Measurements from ENCODE around the gene ZFYVE21. TPM values are rescaled to one million over a fixed set of nuclear protein-coding genes. Genes with fewer than 3 reads are reported as not detected.

ZFYVE21 gene
- total RNA-seq, 1 experiment from 2014 or later, result 66.2 TPM

DNA sequence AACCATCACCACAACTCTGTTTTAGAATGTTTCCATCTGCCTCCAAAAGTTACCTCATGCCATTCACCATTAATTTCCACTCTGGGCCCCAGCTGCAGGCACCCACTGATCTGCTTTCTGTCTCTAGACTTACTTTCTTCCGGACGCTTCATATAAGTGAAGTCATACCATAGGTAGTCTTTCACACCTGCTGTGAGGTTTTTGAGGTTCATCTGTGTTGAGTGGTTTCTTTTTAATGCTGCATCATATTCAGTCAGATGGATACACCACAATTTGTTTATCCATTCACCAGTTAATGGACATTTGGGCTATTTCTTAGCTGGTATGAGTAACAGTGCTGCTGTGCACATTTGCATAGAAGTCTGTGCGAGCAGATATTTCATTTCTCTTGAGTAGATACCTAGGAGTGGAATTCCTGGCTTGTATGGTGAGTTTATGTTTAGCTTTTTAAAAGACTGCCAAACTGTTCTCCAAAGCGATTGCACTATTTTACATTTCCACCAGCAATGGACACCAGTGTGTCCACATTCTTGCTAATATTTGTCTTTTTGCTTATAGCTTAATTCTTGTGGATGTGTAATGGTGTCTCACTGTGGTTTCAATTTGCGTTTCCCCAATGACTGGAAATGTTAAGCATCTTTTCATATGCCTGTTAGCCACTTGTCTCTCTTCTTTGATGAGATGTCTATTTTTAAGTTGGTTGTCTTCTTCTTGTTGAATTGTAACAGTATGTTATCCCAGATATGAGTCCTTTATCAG, 48.3 kb downstream of the ZFYVE21 start:
- CTCF ChIA-PET, result no interaction called here
- no peaks in the 10 kb centered on the region for H3K9me3 ChIP-seq
- Mint-ChIP-seq H3K36me3 (ENCODE audit: insufficient read depth, unreplicated experiment) (peaks cover 13% of the 10 kb centered on the region), H3K4me3 (ENCODE audit: unreplicated experiment) (no peak overlapping the region), H3K27me3 (ENCODE audit: insufficient read depth, unreplicated experiment) (no peaks in the 10 kb centered on the region), H3K9me3 (ENCODE audit: unreplicated experiment) (no peaks in the 10 kb centered on the region), H3K4me1 (ENCODE audit: low read depth, unreplicated experiment) (peaks cover 11% of the 10 kb centered on the region), H3K27ac (ENCODE audit: unreplicated experiment) (no peak overlapping the region)
- no peak overlapping the region for H3K4me3 ChIP-seq (ENCODE audit: low read depth, low read length)
- BruUV-seq (replicated peaks), result no TSS peak
- DNase-seq, result no peak
- intact Hi-C loops (cut with micrococcal nuclease; ENCODE audit: unreplicated experiment), result no loop called here
- H3K27me3 ChIP-seq (replicated peaks; ENCODE audit: control insufficient read depth, insufficient read depth, low read length), result no peaks in the 10 kb centered on the region
- POLR2A ChIA-PET, result no interaction called here
- TF ChIP-seq, protein P1, sequence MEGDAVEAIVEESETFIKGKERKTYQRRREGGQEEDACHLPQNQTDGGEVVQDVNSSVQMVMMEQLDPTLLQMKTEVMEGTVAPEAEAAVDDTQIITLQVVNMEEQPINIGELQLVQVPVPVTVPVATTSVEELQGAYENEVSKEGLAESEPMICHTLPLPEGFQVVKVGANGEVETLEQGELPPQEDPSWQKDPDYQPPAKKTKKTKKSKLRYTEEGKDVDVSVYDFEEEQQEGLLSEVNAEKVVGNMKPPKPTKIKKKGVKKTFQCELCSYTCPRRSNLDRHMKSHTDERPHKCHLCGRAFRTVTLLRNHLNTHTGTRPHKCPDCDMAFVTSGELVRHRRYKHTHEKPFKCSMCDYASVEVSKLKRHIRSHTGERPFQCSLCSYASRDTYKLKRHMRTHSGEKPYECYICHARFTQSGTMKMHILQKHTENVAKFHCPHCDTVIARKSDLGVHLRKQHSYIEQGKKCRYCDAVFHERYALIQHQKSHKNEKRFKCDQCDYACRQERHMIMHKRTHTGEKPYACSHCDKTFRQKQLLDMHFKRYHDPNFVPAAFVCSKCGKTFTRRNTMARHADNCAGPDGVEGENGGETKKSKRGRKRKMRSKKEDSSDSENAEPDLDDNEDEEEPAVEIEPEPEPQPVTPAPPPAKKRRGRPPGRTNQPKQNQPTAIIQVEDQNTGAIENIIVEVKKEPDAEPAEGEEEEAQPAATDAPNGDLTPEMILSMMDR (IDR thresholded peaks at IDR 0.05; ENCODE audit: insufficient read depth in 1 of 2, low read depth in 1 of 2, low read length in 1 of 2, severe bottlenecking in 1 of 2, unreplicated experiment in 1 of 2), result no peak
- H3K4me1 ChIP-seq, result no peaks in the 10 kb centered on the region
- no peaks in the 10 kb centered on the region for H3K36me3 ChIP-seq (ENCODE audit: control insufficient read depth, insufficient read depth, low read length)

DNA sequence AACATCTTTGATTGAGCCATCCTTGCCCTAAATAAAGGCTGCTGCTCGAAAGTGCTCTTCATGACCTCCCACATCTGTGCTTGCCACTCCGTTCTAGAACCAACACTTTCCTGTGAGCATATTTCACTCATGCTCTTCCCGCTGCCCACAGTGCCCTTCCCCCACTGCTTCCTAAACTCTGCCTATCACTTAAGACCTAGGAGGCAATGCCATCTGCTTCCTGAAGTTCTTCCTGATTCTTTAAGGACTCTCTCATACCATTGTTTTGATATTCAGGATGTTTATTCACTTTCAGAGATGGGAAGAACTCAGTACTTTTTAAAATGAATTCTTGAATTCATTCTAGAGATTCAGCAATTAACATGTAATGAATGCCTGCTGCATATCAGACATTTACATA, 49.9 kb downstream of the ZFYVE21 start:
- H3K36me3 Mint-ChIP-seq (ENCODE audit: insufficient read depth, unreplicated experiment), result peaks cover 13% of the 10 kb centered on the region
- H3K9me3 Mint-ChIP-seq (ENCODE audit: unreplicated experiment), result no peaks in the 10 kb centered on the region
- H3K36me3 ChIP-seq (ENCODE audit: control insufficient read depth, insufficient read depth, low read length), result no peaks in the 10 kb centered on the region
- H3K27me3 ChIP-seq (replicated peaks; ENCODE audit: control insufficient read depth, insufficient read depth, low read length), result no peaks in the 10 kb centered on the region
- H3K27me3 Mint-ChIP-seq (ENCODE audit: insufficient read depth, unreplicated experiment), result no peaks in the 10 kb centered on the region
- no peak overlapping the region for H3K4me3 Mint-ChIP-seq (ENCODE audit: unreplicated experiment)
- peaks cover 11% of the 10 kb centered on the region for H3K4me1 Mint-ChIP-seq (ENCODE audit: low read depth, unreplicated experiment)
- ChIA-PET POLR2A (no interaction called here), CTCF (no interaction called here)
- TF ChIP-seq, protein P1 (IDR thresholded peaks at IDR 0.05; ENCODE audit: insufficient read depth in 1 of 2, low read depth in 1 of 2, low read length in 1 of 2, severe bottlenecking in 1 of 2, unreplicated experiment in 1 of 2), result no peak
- intact Hi-C loops (cut with micrococcal nuclease; ENCODE audit: unreplicated experiment), result no loop called here
- H3K9me3 ChIP-seq, result no peaks in the 10 kb centered on the region
- H3K27ac Mint-ChIP-seq (ENCODE audit: unreplicated experiment), result no peak overlapping the region
- no TSS peak for BruUV-seq (replicated peaks)
- no peaks in the 10 kb centered on the region for H3K4me1 ChIP-seq
- no peak overlapping the region for H3K4me3 ChIP-seq (ENCODE audit: low read depth, low read length)
- DNase-seq, result no peak

DNA sequence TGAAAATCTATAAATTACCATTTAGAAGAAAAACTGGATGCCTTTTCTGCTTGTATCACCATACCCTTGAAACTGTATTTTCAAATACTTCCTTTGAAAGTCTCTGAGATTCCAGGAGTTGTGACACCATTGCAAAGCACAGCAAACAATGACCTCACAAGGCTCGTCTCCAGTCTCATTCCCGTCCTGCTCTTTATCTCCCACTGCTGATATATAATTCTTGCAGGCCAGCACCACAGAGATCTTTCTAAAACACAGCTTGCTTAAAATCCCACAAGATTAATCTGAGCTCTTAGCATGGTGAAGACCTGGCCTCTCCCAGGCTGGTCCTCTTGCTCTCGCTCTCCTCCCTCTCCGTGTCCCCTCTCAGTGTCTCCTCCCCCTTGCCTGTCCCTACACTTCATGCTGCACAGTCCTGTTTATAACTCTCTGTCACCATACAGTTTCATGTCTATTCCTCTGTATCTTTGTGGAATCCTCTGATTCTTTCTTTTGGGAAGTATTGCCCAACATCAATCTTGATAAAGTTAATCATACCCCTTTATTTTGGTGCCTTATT, 51.8 kb downstream of the ZFYVE21 start:
- CTCF ChIA-PET, result no interaction called here
- no peak overlapping the region for H3K27ac Mint-ChIP-seq (ENCODE audit: unreplicated experiment)
- peaks cover 11% of the 10 kb centered on the region for H3K4me1 Mint-ChIP-seq (ENCODE audit: low read depth, unreplicated experiment)

More for the DNA sequence above, 51.8 kb downstream of the ZFYVE21 start:
- intact Hi-C loops (cut with micrococcal nuclease; ENCODE audit: unreplicated experiment), result no loop called here
- POLR2A ChIA-PET, result no interaction called here
- TF ChIP-seq, protein P1 (IDR thresholded peaks at IDR 0.05; ENCODE audit: insufficient read depth in 1 of 2, low read depth in 1 of 2, low read length in 1 of 2, severe bottlenecking in 1 of 2, unreplicated experiment in 1 of 2), result no peak
- H3K36me3 Mint-ChIP-seq (ENCODE audit: insufficient read depth, unreplicated experiment), result peaks cover 13% of the 10 kb centered on the region
- no TSS peak for BruUV-seq (replicated peaks)
- H3K4me3 ChIP-seq (ENCODE audit: low read depth, low read length), result no peak overlapping the region
- DNase-seq, result no peak
- H3K27me3 Mint-ChIP-seq (ENCODE audit: insufficient read depth, unreplicated experiment), result no peaks in the 10 kb centered on the region
- no peaks in the 10 kb centered on the region for H3K4me1 ChIP-seq
- no peaks in the 10 kb centered on the region for H3K27me3 ChIP-seq (replicated peaks; ENCODE audit: control insufficient read depth, insufficient read depth, low read length)
- H3K36me3 ChIP-seq (ENCODE audit: control insufficient read depth, insufficient read depth, low read length), result no peaks in the 10 kb centered on the region
- no peaks in the 10 kb centered on the region for H3K9me3 Mint-ChIP-seq (ENCODE audit: unreplicated experiment)
- no peak overlapping the region for H3K4me3 Mint-ChIP-seq (ENCODE audit: unreplicated experiment)
- no peaks in the 10 kb centered on the region for H3K9me3 ChIP-seq

Data from Caco-2 (cell line).